ENCODE measurements around the gene TNPO3. TPM values are rescaled to one million over a fixed set of nuclear protein-coding genes. Genes with fewer than 3 reads are reported as not detected.
"Not testable (repeated sequence)": the region's sequence is repeated elsewhere in the genome, so short reads cannot be mapped to it uniquely, and the experiment has no call there.

TNPO3 gene
- total RNA-seq, 3 donors from 2014 or later = 71.4 to 73.9 (median 72.0) TPM

- Mint-ChIP-seq H3K27me3 (ENCODE audit: low read depth) (peaks cover 1% of the 10 kb centered on the region), H3K4me3 (no peak overlapping the region), H3K4me1 (ENCODE audit: low read depth) (no peaks in the 10 kb centered on the region), H3K36me3 (ENCODE audit: insufficient read depth) (no peaks in the 10 kb centered on the region), H3K9me3 (no peaks in the 10 kb centered on the region)
- ATAC-seq = no peak
- DNase-seq = no peak
Observed at GRCh38 chr7:129078455-129078854, 23.5 kb upstream of the TNPO3 start.

- H3K27me3 Mint-ChIP-seq (ENCODE audit: low read depth) = peaks cover 6% of the 10 kb centered on the region
- H3K9me3 Mint-ChIP-seq = no peaks in the 10 kb centered on the region
- no peaks in the 10 kb centered on the region for H3K4me1 Mint-ChIP-seq (ENCODE audit: low read depth)
- no peaks in the 10 kb centered on the region for H3K36me3 Mint-ChIP-seq (ENCODE audit: insufficient read depth)
- DNase-seq (no peak), ATAC-seq (no peak)
- H3K4me3 Mint-ChIP-seq = no peak overlapping the region
Observed at GRCh38 chr7:129076886-129077285, 22.0 kb upstream of the TNPO3 start.

- no peaks in the 10 kb centered on the region for H3K9me3 Mint-ChIP-seq
- H3K4me1 Mint-ChIP-seq (ENCODE audit: low read depth) = no peaks in the 10 kb centered on the region
- no peak for ATAC-seq
- no peaks in the 10 kb centered on the region for H3K36me3 Mint-ChIP-seq (ENCODE audit: insufficient read depth)
- no peak for DNase-seq
- H3K27me3 Mint-ChIP-seq (ENCODE audit: low read depth) = peaks cover 13% of the 10 kb centered on the region
- no peak overlapping the region for H3K4me3 Mint-ChIP-seq
Observed at GRCh38 chr7:129074994-129075393, 20.1 kb upstream of the TNPO3 start.

- H3K27me3 Mint-ChIP-seq (ENCODE audit: low read depth) = peaks cover 16% of the 10 kb centered on the region
- H3K4me3 Mint-ChIP-seq = no peak overlapping the region
- no peak for ATAC-seq
- no peaks in the 10 kb centered on the region for H3K36me3 Mint-ChIP-seq (ENCODE audit: insufficient read depth)
- H3K4me1 Mint-ChIP-seq (ENCODE audit: low read depth) = no peaks in the 10 kb centered on the region
- H3K9me3 Mint-ChIP-seq = no peaks in the 10 kb centered on the region
- no peak for DNase-seq
Observed at GRCh38 chr7:129074361-129074871, 19.5 kb upstream of the TNPO3 start.

DNA sequence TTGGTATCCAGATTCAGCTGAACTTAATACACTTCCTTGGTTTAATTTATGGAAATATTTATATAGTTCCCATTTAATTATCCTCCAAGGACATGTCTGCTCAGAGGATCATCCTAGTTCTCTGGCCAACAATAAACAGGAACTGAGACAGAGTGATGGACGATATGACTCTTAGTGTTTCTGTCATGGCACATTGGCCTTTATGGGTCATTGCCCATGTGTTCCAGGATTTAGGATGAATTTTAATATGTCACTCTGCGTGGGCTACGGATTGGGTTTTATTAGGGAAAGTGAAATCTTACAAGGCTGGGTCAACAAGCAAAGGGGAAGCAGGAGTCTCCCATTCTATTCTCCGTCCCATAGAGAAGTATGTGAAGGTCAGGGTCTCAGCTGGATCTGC, 18.8 kb upstream of the TNPO3 start:
- DNase-seq (no peak), ATAC-seq (no peak)
- peaks cover 20% of the 10 kb centered on the region for H3K27me3 Mint-ChIP-seq (ENCODE audit: low read depth)
- H3K36me3 Mint-ChIP-seq (ENCODE audit: insufficient read depth) = no peaks in the 10 kb centered on the region
- no peak overlapping the region for H3K4me3 Mint-ChIP-seq
- no peaks in the 10 kb centered on the region for H3K4me1 Mint-ChIP-seq (ENCODE audit: low read depth)
- no peaks in the 10 kb centered on the region for H3K9me3 Mint-ChIP-seq

DNA sequence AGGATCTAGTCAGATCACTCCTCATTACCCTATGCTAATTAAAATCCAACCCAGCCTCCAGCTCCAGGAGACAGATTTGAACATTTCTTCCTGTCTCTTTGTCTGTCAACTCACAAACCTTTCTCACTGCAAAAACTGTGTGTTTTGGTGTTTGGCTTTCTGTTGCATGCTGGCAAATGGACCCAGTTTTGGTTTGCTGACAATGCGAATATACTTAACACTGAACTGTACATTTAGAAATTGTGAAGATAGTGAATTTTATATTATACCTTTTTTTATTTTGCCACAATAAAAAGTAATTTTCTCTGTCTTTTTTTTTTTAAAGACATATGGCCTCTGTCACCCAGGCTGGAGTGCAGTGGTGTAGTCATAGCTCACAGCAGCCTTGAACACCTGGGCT, 18.3 kb upstream of the TNPO3 start:
- DNase-seq (no peak), ATAC-seq (no peak)
- Mint-ChIP-seq H3K9me3 (no peaks in the 10 kb centered on the region), H3K36me3 (ENCODE audit: insufficient read depth) (no peaks in the 10 kb centered on the region), H3K27me3 (ENCODE audit: low read depth) (peaks cover 20% of the 10 kb centered on the region), H3K4me1 (ENCODE audit: low read depth) (no peaks in the 10 kb centered on the region), H3K4me3 (no peak overlapping the region)

DNA sequence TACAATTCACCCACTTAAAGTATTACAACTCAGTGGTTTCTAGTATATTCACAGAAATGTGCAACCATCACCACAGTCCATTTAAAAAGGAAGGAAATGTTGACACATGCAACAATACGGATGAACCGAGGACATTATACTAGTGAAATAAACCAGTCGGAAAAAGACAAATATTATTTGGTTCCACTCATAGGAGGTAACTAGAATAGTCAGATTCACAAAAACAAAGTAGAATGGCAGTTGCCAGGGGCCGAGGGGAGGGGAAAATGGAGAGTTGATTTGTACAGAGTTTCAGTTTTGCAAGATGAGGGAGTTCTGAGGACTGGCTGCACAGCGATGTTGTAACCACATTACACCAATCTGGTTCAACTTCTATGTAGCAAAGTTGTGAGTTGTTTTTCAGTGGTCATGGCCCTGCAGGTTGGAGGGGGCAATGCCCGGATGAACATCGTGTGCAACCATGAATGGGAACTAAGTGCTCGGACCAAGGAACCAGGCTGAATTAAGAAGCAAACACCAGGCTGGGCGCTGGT, 17.6 kb upstream of the TNPO3 start:
- Mint-ChIP-seq H3K9me3 (no peaks in the 10 kb centered on the region), H3K4me1 (ENCODE audit: low read depth) (no peaks in the 10 kb centered on the region), H3K36me3 (ENCODE audit: insufficient read depth) (no peaks in the 10 kb centered on the region), H3K4me3 (no peak overlapping the region), H3K27me3 (ENCODE audit: low read depth) (peaks cover 20% of the 10 kb centered on the region)
- DNase-seq (no peak), ATAC-seq (no peak)

DNA sequence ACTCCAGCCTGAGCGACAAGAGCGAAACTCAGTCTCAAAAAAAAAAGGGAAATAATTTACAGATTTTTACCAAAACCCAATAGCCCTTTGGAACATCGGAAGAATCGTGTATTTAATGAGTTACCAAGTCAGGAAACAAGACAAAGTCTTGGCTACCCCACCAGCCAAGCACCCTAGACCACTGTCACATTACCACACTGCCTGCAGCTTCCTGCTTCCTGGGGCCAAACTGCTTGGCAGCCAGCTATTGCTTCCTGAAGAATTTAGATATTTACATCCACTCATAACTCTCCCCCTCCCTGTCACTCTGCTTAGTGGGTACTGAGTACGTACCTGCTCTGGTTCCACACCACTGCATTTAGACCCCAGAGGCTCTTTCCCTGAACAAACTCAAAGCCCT, 14.1 kb upstream of the TNPO3 start:
- Mint-ChIP-seq H3K27me3 (ENCODE audit: low read depth) (peaks cover 20% of the 10 kb centered on the region), H3K9me3 (no peaks in the 10 kb centered on the region), H3K36me3 (ENCODE audit: insufficient read depth) (no peaks in the 10 kb centered on the region), H3K4me3 (no peak overlapping the region), H3K4me1 (ENCODE audit: low read depth) (no peaks in the 10 kb centered on the region)
- ATAC-seq = no peak
- no peak for DNase-seq

DNA sequence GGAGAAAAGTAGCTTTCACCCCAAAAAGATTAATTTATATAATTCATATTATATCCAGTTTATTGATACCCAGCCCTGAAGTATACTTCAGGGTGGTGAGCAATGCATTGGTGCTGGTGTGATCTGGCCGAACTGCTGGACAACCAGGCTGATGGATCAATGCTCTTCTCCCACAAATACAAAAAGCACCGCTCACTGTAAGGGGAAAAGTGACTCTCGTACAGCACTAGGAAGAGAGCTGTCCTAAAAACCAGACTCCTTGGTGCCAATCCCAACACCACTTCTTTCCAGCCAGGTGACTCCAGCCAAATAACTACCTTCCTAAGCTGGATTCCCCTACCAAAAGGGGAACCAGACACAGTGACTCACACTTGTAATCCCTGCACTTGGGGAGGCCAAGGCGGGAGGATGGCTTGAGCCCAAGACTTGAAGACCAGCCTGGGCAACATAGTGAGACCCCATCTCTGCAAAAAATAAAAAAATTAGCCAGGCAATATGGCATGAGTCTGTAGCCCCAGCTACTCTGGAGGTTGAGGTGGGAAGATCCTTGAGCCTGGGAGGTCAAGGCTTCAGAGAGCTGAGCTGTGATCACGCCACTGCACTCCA, 13.1 kb upstream of the TNPO3 start:
- DNase-seq (no peak), ATAC-seq (no peak)
- no peak overlapping the region for H3K4me3 Mint-ChIP-seq
- peaks cover 20% of the 10 kb centered on the region for H3K27me3 Mint-ChIP-seq (ENCODE audit: low read depth)
- H3K36me3 Mint-ChIP-seq (ENCODE audit: insufficient read depth) = no peaks in the 10 kb centered on the region
- H3K4me1 Mint-ChIP-seq (ENCODE audit: low read depth) = no peaks in the 10 kb centered on the region
- no peaks in the 10 kb centered on the region for H3K9me3 Mint-ChIP-seq

DNA sequence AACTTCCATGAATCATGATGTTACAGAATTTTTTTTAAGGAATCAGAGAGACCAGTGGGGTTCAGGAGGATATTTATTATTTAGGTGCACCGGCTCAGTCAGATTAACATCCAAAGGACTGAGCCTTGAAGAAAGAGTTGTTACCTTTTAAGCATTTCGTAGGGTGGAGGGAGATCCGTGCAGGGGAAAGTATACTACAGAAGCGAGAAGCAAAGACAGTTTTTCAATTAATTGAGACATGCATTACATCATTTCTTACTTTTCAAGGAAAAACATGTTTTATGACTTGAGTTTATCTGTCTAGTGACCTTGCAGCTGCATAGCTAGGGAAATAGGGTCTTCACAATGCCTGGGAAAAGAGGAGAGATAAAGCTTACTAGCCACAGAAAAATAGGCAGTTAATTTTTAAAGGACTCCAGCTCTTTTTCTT, 12.2 kb upstream of the TNPO3 start:
- H3K4me3 Mint-ChIP-seq; H3K36me3 Mint-ChIP-seq (ENCODE audit: insufficient read depth); H3K4me1 Mint-ChIP-seq (ENCODE audit: low read depth); DNase-seq; ATAC-seq; H3K9me3 Mint-ChIP-seq: not testable (repeated sequence)
- H3K27me3 Mint-ChIP-seq (ENCODE audit: low read depth) = peaks cover 15% of the 10 kb centered on the region

DNA sequence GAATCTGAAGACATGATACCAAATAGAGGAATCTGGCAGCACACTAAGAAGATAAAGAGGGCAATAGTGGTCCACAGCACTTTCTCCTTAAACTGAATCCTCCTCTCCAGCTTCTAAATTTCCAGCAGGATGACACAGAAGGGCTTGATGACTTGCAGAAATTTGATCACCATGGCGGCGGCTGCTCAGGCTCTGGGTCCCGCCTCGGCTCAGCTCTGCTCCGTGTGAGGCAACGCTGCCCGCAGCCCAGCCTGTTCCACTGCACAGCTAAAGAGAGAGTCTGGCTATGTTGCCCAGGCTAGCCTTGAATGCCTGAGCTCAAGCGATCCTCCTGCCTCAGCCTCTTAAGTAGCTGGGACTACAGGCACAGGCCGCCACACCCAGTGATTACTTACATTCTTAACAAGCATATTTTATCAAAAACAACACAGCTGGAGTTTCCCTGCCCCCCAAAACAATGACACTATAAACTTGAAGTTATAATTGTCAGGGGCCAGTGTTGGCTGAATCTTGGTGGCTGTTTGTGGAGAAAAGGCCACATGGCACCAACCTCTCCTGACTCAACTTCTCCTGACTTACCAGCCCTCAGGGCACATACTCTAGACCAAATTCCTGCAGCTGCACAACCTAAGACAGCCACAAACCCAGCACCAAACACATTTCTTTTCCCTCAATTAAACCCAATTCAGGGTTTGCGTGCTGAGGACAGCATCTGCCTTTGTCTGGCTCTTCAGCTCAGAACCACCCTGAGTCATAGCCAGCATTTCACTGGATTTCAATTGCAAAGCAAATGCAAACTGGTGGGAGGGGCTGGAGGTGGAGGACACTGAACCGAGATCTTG, 11.6 kb upstream of the TNPO3 start:
- ATAC-seq = no peak
- Mint-ChIP-seq H3K9me3 (peaks cover 5% of the 10 kb centered on the region), H3K27me3 (ENCODE audit: low read depth) (peaks cover 12% of the 10 kb centered on the region), H3K4me1 (ENCODE audit: low read depth) (no peaks in the 10 kb centered on the region), H3K4me3 (no peak overlapping the region), H3K36me3 (ENCODE audit: insufficient read depth) (no peaks in the 10 kb centered on the region)
- no peak for DNase-seq

- DNase-seq = no peak
- H3K36me3 Mint-ChIP-seq (ENCODE audit: insufficient read depth) = no peaks in the 10 kb centered on the region
- peak overlapping the region; percentile 97 for H3K4me3 Mint-ChIP-seq
- no peak for ATAC-seq
- H3K27me3 Mint-ChIP-seq (ENCODE audit: low read depth) = peaks cover 5% of the 10 kb centered on the region
- H3K4me1 Mint-ChIP-seq (ENCODE audit: low read depth) = peaks cover 25% of the 10 kb centered on the region
- no peaks in the 10 kb centered on the region for H3K9me3 Mint-ChIP-seq
Observed at GRCh38 chr7:129055861-129056464, 1.1 kb upstream of the TNPO3 start.

DNA sequence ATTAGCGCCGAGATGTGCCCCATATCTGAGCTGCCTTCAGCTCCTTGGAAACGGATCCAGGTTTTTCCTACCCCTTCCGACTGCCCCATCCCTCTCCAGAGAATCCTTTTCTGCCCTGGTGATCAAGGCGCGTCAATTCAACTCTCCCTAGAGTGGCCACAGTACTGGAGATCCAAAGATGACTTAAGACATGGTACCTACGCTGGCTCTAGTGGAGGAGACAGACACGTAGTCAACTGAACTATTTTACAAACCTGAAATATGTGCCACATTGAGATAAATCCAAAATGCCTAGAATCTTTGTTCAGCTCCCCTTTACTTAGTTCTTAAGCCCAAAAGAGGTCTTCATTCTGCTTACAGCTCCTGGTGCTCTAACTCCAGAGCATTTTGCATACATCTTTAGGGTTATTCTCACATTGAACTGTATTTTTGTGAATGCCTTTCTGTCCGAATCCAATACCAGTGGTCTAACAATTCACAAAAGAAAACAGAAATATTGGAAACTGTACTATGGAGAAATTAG, 444 bp upstream of the TNPO3 start:
- no peaks in the 10 kb centered on the region for H3K9me3 Mint-ChIP-seq
- H3K36me3 Mint-ChIP-seq (ENCODE audit: insufficient read depth) = peaks cover 3% of the 10 kb centered on the region
- H3K4me3 Mint-ChIP-seq = peak overlapping the region; percentile 97
- DNase-seq (no peak), ATAC-seq (peak; percentile 7 to 9)
- peaks cover 30% of the 10 kb centered on the region for H3K4me1 Mint-ChIP-seq (ENCODE audit: low read depth)
- peaks cover 3% of the 10 kb centered on the region for H3K27me3 Mint-ChIP-seq (ENCODE audit: low read depth)

DNA sequence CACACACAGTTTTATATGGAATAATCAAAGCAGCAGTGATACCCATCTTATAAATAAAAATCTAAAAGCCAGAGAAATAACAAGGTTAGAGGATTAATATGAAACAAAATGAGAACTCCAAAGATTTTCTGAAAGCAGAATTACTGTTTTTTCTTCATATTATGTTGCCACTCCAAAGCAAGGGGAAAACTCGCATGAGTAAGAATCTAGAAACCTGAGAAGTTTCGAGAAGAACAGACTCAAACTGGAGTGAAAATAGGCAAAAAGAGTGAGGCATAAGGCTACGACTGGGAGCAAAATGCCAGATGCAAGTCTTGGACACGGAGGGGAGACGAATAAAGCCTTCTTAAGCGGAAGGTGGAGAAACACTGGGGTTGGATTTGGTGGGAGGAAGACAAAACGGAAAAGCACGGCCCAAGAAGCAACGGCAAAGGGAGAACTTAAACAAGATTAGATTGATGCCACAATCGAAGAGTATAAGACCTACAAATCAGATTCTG, 923 bp downstream of the TNPO3 start:
- no peak for DNase-seq
- no peaks in the 10 kb centered on the region for H3K9me3 Mint-ChIP-seq
- peaks cover 39% of the 10 kb centered on the region for H3K4me1 Mint-ChIP-seq (ENCODE audit: low read depth)
- H3K27me3 Mint-ChIP-seq (ENCODE audit: low read depth) = no peaks in the 10 kb centered on the region
- H3K36me3 Mint-ChIP-seq (ENCODE audit: insufficient read depth) = peaks cover 12% of the 10 kb centered on the region
- ATAC-seq = no peak
- H3K4me3 Mint-ChIP-seq = peak overlapping the region; percentile 97

All from activated T-cell treated with anti-CD3 and anti-CD28 coated beads, Interleukin-2, amount 50 U/mL, for 4 hours (primary cell).